ENCODE measurements around the gene EMCN.
"Not testable (repeated sequence)": the region's sequence is repeated elsewhere in the genome, so short reads cannot be mapped to it uniquely, and the experiment has no call there.

The EMCN gene

GRCh38 chr4:100369871-100370270 lies 148.0 kb downstream of the EMCN start:
- DNase-seq: no peak

- DNase-seq: no peak
Observed at GRCh38 chr4:100367451-100367850, 150.4 kb downstream of the EMCN start.

GRCh38 chr4:100366213-100366612 lies 151.6 kb downstream of the EMCN start:
- DNase-seq: no peak

DNA sequence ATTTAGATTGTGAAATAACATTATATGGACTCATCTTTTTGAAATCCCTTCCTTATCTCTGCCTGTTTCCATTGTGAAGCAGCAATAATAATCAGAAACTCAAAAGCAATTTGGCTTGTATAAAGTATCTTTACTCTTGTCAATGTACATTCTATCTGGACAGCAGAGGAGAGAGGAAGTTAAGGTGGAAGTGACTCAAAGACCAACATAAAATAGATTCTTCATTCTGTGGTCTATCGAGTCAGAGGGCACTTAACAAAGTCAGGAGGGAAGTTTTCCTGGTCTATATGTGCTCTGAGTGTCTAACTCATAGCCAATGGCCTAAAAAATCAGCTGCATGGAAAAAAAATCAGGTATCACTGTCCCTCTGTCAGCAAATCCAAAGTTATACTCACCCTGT lies 155.5 kb downstream of the EMCN start:
- DNase-seq: no peak

- no peak for DNase-seq
Observed at GRCh38 chr4:100361336-100361735, 156.5 kb downstream of the EMCN start.

DNA sequence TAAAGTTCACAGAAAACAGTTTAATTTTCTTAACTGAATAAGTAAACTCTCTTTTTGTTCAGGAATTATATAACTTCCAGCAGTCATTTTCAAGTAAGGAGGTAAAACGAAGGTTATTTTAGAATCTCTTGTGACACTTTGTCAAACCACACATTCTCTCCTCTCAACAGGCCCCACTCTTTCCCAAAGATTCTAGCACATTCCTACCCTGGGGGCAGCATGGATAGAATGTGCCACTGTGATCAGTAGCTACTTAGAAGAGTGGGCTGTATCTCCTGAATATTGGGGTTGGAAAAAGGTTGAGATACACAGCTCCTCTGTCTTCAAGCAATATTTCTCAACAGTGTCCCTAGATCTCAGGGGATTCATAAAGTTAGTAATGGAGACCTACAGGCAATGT lies 157.6 kb downstream of the EMCN start:
- DNase-seq: no peak

DNA sequence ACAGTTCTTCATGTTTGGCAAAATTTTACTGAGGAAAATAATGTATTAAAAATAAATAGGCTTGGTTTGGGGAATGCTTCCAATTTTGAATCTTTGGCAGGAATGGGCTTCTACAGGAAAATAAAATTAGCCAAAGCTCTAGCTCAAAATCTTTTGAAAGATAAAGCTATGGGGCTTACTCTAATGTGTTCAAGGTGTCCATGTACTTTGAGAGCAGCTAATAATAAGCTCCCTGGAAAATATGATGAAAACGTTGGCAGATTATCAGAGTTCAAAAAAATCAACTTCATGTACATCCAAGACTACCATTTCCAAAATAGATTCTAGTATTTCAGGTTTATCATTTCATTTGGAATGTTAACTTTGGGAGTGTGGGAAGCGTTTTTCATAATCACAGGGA lies 158.4 kb downstream of the EMCN start:
- DNase-seq: no peak

DNA sequence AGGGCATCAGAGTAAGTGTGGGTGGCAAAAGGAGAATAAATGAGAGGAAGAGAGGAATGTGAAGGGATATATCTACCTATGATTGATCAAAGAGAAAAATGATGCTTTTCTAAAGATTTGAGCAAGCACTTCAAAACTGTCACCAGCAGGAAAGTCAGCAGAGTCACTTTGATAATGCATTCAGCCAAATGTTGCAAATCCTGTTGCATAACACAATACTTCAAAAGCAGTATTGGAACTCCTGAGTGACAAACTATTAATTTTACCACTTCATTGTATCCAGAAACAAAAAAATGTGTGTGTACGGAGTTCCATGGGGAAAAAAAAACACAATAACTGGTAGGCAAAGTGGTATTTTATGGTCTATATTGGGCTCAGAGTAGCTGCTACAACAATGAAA lies 160.3 kb downstream of the EMCN start:
- no peak for DNase-seq

DNA sequence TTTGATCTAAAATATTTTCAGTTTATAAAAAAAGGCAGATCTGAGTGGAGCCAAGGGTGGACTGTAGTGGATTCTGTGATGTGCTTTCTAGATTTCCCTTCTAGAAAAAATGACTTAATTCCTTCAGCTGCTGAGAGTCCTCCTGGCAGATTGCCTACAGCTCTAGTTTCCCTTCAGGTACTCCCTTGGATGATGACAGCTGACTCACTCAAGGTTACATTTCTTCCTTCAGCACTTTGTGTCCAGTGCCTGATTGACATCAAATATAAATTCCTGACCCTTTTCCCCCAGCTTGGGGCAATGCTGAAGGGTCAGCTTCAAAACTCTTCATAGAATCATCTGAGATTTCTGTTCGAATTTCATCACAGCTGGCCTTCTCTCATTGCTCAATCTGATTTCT lies 161.7 kb downstream of the EMCN start:
- DNase-seq: peak; percentile 3

- not testable (repeated sequence) for DNase-seq
Observed at GRCh38 chr4:100352352-100352751, 165.5 kb downstream of the EMCN start.

- DNase-seq: peak; percentile 57
Observed at GRCh38 chr4:100348473-100348872, 169.3 kb downstream of the EMCN start.

GRCh38 chr4:100347241-100347640 lies 170.6 kb downstream of the EMCN start:
- no peak for DNase-seq

- no peak for DNase-seq
Observed at GRCh38 chr4:100345585-100345984, 172.2 kb downstream of the EMCN start.
